ENCODE results near the gene RNF4.
"Not testable (repeated sequence)": the region's sequence is repeated elsewhere in the genome, so short reads cannot be mapped to it uniquely, and the experiment has no call there.

Gene RNF4

GRCh38 chr4:2537011-2537830 is 68.3 kb downstream of the RNF4 start:
- no peak for DNase-seq

GRCh38 chr4:2543580-2544191 is 74.8 kb downstream of the RNF4 start:
- DNase-seq, result not testable (repeated sequence)

- no peak for DNase-seq
Measured at GRCh38 chr4:2545321-2546013, 76.6 kb downstream of the RNF4 start.

GRCh38 chr4:2546286-2546823 is 77.4 kb downstream of the RNF4 start:
- DNase-seq, result no peak

- not testable (repeated sequence) for DNase-seq
Measured at GRCh38 chr4:2546961-2547691, 78.2 kb downstream of the RNF4 start.

GRCh38 chr4:2551118-2551517 is 82.2 kb downstream of the RNF4 start:
- no peak for DNase-seq

GRCh38 chr4:2552806-2553205 is 83.9 kb downstream of the RNF4 start:
- no peak for DNase-seq

- no peak for DNase-seq
Measured at GRCh38 chr4:2558301-2558700, 89.4 kb downstream of the RNF4 start.

- no peak for DNase-seq
Measured at GRCh38 chr4:2560167-2560566, 91.3 kb downstream of the RNF4 start.
